ENCODE data around the gene LAMA4.

Gene LAMA4

DNA sequence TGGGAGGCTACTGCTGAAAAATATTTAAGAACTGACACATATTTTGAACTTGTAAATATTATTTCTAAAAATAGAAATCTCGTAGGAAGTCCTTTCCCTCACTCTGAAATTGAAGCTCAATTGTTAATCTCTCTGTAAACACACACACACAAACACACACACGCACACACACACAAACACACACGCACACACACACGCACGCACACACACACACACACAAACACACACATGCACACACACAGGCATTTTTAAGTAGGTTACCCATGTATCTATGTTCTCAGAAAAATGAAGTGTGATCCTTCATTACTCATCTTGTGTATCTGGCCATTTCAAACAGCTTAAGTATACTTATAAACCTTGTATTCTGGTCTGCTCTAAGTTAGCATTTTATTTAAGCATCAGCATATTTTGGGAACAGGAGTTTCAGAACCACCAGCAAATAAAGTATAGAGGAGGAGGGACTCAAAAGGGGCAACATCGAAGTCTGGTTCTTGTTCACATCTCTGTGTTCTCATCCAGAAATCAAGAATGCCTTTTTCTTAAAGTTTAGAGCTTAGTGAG is 188.9 kb downstream of the LAMA4 start:
- DNase-seq: no peak

DNA sequence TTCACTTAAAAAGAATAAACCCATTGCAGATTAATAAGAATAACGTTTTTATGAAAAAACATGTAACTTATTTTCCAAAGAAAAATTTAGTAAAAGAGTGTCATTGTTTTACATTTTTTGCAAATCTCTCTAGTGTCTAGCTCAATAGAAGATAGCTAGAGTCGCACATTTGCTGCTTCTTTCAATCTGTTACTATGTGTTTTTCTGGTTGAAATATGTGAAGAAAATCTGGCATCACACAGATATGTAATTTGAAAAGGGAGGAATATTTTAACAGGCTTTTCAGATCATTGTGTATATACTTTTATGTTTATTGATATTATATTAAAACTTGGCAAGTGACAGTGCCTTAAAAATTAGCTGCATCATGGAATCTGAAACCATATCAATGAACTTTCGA is 191.4 kb downstream of the LAMA4 start:
- no peak for DNase-seq

DNA sequence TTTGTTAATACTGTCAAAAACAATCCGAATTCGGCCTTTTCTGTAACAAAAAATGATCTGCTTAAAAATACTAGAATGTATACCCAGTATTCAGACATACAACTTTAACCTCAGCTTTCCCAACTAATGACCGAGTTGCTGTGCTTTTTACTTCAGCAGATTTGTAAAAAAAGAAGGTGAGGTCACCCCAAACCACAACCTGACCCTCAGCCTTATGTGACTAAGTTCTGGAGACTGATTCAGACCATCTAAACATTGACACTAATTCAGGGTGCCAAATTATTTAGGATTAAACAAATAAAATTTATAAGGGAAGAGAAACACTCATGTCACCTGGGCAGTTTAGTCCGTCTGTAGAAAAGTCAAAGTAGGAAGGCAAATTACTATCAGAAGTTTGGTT is 192.8 kb downstream of the LAMA4 start:
- no peak for DNase-seq
